GM21390 (cell line): ENCODE measurements around the gene TTC28.

Source experiments
- ATAC-seq: cut with Tn5 transposase; IDR thresholded peaks from one replicate; pipeline ENCODE4 v1.9.1; 2021; ENCODE audit not compliant: unreplicated experiment

Gene TTC28

GRCh38 chr22:28297504-28297903 is 382.1 kb downstream of the TTC28 start:
- ATAC-seq: no peak

- no peak for ATAC-seq
Measured at GRCh38 chr22:28296452-28296851, 383.2 kb downstream of the TTC28 start.

- no peak for ATAC-seq
Measured at GRCh38 chr22:28283068-28283654, 396.5 kb downstream of the TTC28 start.

- no peak for ATAC-seq
Measured at GRCh38 chr22:28282405-28283067, 397.1 kb downstream of the TTC28 start.

- no peak for ATAC-seq
Measured at GRCh38 chr22:28279888-28280287, 399.8 kb downstream of the TTC28 start.

- no peak for ATAC-seq
Measured at GRCh38 chr22:28269277-28269676, 410.4 kb downstream of the TTC28 start.

GRCh38 chr22:28268850-28269249 is 410.8 kb downstream of the TTC28 start:
- ATAC-seq: no peak

- no peak for ATAC-seq
Measured at GRCh38 chr22:28268171-28268570, 411.5 kb downstream of the TTC28 start.

- ATAC-seq: no peak
Measured at GRCh38 chr22:28260619-28261018, 419.0 kb downstream of the TTC28 start.

- no peak for ATAC-seq
Measured at GRCh38 chr22:28259774-28260312, 419.8 kb downstream of the TTC28 start.

- no peak for ATAC-seq
Measured at GRCh38 chr22:28254396-28254795, 425.2 kb downstream of the TTC28 start.

GRCh38 chr22:28252539-28252938 is 427.1 kb downstream of the TTC28 start:
- ATAC-seq: no peak

GRCh38 chr22:28250036-28250695 is 429.5 kb downstream of the TTC28 start:
- ATAC-seq: no peak

- ATAC-seq: no peak
Measured at GRCh38 chr22:28249402-28249801, 430.2 kb downstream of the TTC28 start.

GRCh38 chr22:28247667-28248363 is 431.8 kb downstream of the TTC28 start:
- ATAC-seq: no peak

- no peak for ATAC-seq
Measured at GRCh38 chr22:28247136-28247535, 432.5 kb downstream of the TTC28 start.

- no peak for ATAC-seq
Measured at GRCh38 chr22:28246397-28246796, 433.2 kb downstream of the TTC28 start.

GRCh38 chr22:28245579-28246224 is 433.9 kb downstream of the TTC28 start:
- no peak for ATAC-seq

GRCh38 chr22:28244757-28245156 is 434.9 kb downstream of the TTC28 start:
- no peak for ATAC-seq

GRCh38 chr22:28243539-28243938 is 436.1 kb downstream of the TTC28 start:
- ATAC-seq: no peak

- ATAC-seq: no peak
Measured at GRCh38 chr22:28241656-28242290, 437.9 kb downstream of the TTC28 start.
